GM19035 (cell line): ENCODE measurements around the gene FAM118B.

Experiments
- ATAC-seq: cut with Tn5 transposase; IDR thresholded peaks from one replicate; pipeline ENCODE4 v1.9.1; 2021; ENCODE audit not compliant: unreplicated experiment

FAM118B gene

GRCh38 chr11:126186708-126187529, 24.7 kb upstream of the FAM118B start:
- no peak for ATAC-seq

- peak; percentile 68 for ATAC-seq
These were observed 23.1 kb upstream of the FAM118B start for GRCh38 chr11:126188332-126189108.

DNA sequence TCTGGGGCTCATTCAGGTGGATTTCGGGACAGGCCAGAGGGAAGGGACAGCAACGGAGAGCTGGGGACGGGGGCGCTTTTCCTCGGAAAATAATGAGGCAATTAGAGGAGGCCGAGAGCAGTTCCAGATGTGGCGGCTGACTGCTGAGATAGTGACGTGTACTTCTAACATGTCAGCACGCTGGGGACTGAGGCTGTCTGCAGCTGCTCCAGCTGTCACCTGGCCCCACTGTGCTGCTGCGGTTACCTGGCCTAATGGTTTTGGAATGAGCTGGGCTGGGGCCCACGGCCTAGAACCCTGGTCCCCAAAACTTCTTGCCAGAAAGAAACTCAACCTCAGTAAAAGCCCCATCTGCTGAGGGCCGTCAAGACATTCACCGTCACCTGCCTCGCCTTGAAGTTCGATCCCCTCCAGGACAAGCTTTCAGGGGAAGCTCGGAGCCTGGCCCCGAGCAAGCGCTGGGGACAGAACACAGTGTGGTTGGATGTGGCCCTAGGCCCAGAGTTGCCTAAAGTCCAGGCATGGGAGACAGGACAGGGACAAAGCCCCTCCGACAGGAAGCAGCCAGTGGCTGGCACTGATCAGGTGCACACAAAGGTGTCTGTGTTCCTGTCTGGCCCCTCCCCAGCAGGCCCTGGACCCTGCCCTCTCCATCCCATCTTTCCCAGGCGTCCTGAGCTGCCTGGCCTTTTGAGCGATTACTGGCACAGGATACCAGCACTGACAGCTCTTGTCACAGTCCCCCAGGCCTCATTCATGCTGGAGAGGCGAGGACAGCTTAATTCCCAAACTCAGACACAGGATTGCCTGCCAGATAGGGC, 22.3 kb upstream of the FAM118B start:
- peak; percentile 57 for ATAC-seq

- no peak for ATAC-seq
These were observed 20.8 kb upstream of the FAM118B start for GRCh38 chr11:126190792-126191191.

GRCh38 chr11:126191379-126192073, 20.1 kb upstream of the FAM118B start:
- ATAC-seq = no peak

GRCh38 chr11:126192361-126192760, 19.2 kb upstream of the FAM118B start:
- no peak for ATAC-seq

GRCh38 chr11:126193038-126193478, 18.5 kb upstream of the FAM118B start:
- ATAC-seq = no peak

DNA sequence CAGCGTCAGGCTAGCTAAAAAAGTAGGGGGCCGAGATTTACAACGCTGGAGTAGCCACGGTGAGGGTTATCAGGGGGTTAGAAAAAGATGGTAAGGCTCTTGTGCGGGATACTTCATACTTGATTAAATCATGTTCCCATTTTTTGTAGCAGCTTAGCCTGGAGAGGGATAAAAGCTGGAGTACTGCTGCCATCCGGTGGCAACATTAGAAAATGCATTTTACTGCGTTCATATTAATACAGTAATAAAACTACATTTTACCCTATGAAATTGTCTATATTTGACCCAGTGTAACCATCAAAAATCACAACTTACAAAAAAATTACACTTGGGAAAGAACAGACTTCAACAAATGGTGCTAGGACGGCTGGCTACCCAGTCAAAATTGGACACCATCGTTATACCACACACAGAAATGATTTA, 17.4 kb upstream of the FAM118B start:
- no peak for ATAC-seq

- ATAC-seq = no peak
These were observed 16.5 kb upstream of the FAM118B start for GRCh38 chr11:126195119-126195518.

GRCh38 chr11:126197277-126197939, 14.2 kb upstream of the FAM118B start:
- ATAC-seq = no peak

- no peak for ATAC-seq
These were observed 12.9 kb upstream of the FAM118B start for GRCh38 chr11:126198648-126199047.

GRCh38 chr11:126202646-126203359, 8.8 kb upstream of the FAM118B start:
- no peak for ATAC-seq

GRCh38 chr11:126205359-126205758, 6.2 kb upstream of the FAM118B start:
- no peak for ATAC-seq

- ATAC-seq = no peak
These were observed 3.7 kb upstream of the FAM118B start for GRCh38 chr11:126207896-126208295.

GRCh38 chr11:126210871-126211235, 729 bp upstream of the FAM118B start:
- ATAC-seq = no peak

DNA sequence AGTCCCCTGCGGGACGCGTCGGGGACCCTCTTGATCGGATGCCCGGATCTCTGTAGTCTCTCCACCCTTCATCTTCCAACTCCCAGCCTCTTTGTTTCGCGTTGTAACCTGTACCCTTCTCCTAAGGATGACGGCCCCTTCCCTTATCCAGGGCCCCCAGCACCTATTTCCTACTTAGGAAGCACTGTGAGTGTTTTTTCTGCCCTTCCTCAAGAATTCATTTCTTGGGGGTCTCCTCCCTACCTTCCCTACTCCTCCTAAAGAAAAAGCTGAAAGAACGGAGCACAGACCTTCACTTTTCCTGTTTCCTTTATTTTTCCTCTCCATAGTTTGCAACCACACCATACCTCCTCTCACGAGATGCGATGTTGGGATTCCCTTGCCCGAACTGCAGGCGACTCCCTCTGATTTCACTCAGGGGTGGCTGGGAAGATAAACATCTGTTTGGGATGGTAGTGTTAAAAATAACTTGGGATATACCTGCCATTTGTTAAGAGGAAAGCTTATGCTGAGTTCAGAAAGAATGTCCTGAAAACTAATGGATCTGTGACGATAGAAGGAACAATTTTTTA, 593 bp downstream of the FAM118B start:
- ATAC-seq = no peak

GRCh38 chr11:126214441-126214840, 2.9 kb downstream of the FAM118B start:
- no peak for ATAC-seq

- ATAC-seq = no peak
These were observed 3.3 kb downstream of the FAM118B start for GRCh38 chr11:126214841-126215240.
